K562 (cell line): ENCODE results near the gene EHMT2. TPM values are rescaled to one million over a fixed set of nuclear protein-coding genes. Genes with fewer than 3 reads are reported as not detected.
A peak's percentile ranks its signal among the peaks of the same experiment; 100 is the strongest.

ENCODE experiments used
- BDP1 ChIP-seq: IDR thresholded peaks from 3 replicates; pipeline ENCODE4 v1.6.1; 2011; ENCODE audit not compliant: insufficient read length, insufficient read depth
- CCNT2 ChIP-seq: IDR thresholded peaks from 2 replicates; pipeline ENCODE4 v1.6.1; 2011; ENCODE audit warnings: borderline replicate concordance, low read depth, mild to moderate bottlenecking, moderate library complexity, mixed read lengths, low read length; ENCODE audit not compliant: insufficient read length; ENCODE audit errors: extremely low read depth
- CXXC5 ChIP-seq: fragments of 250-450 bp; sonication (Bioruptor Pico); IDR thresholded peaks from 2 replicates; pipeline ENCODE4 v1.8.0; 2022; ENCODE audit warnings: inconsistent platforms, mild to moderate bottlenecking, moderate library complexity
- ESRRB ChIP-seq: fragments of 250-450 bp; sonication (Bioruptor Pico); IDR thresholded peaks from 2 replicates; pipeline ENCODE4 v1.5.0; 2020; ENCODE audit warnings: mild to moderate bottlenecking, moderate library complexity, borderline replicate concordance
- JUN ChIP-seq, 2 experiments: sonication (generic) in 1 of 2; formaldehyde crosslinking in 1 of 2; IDR thresholded peaks; 2 replicates each; pipeline versions ENCODE4 v1.6.1 to v1.8.0; 2012 to 2022; ENCODE audit warnings: borderline replicate concordance in 2 of 2, mild to moderate bottlenecking in 2 of 2, improper control_type of control experiment in 1 of 2, low read depth in 1 of 2, low read length in 1 of 2, missing genetic modification reagents in 1 of 2
- POLR2AphosphoS2 ChIP-seq: IDR thresholded peaks from 2 replicates; pipeline ENCODE4 v1.6.1; 2012; ENCODE audit warnings: low read length, improper control_type of control experiment
- RHOXF2B ChIP-seq: fragments of 250-450 bp; sonication (Bioruptor Pico); conservative IDR thresholded peaks from 2 replicates; pipeline ENCODE4 v1.5.1; 2021
- STAG1 ChIP-seq: sonication (generic); formaldehyde crosslinking; IDR thresholded peaks from 2 replicates; pipeline ENCODE4 v1.5.0; 2020; ENCODE audit warnings: missing genetic modification reagents, borderline replicate concordance
- STAT6 ChIP-seq: sonication (generic); formaldehyde crosslinking; IDR thresholded peaks from 2 replicates; pipeline ENCODE4 v1.8.1; 2023; ENCODE audit warnings: mild to moderate bottlenecking, missing genetic modification reagents
- TFAP4 ChIP-seq: sonication (generic); formaldehyde crosslinking; IDR thresholded peaks from 2 replicates; pipeline ENCODE4 v1.8.0; 2022; ENCODE audit warnings: missing genetic modification reagents, mild to moderate bottlenecking, moderate library complexity, borderline replicate concordance
- TSC22D4 ChIP-seq: fragments of 450-650 bp; IDR thresholded peaks from 2 replicates; pipeline ENCODE4 v1.6.1; 2016; ENCODE audit warnings: missing genetic modification characterization, missing biosample characterization, control low read depth
- ZBTB17 ChIP-seq: fragments of 450-650 bp; formaldehyde crosslinking; IDR thresholded peaks from 2 replicates; pipeline ENCODE4 v1.4.0; 2020; ENCODE audit warnings: mild to moderate bottlenecking
- ZFX ChIP-seq: sonication (generic); formaldehyde crosslinking; IDR thresholded peaks from 2 replicates; pipeline ENCODE4 v1.8.0; 2022; ENCODE audit warnings: mild to moderate bottlenecking, missing genetic modification reagents, moderate library complexity
- ZNF707 ChIP-seq: fragments of 250-450 bp; sonication (Bioruptor Pico); conservative IDR thresholded peaks from 2 replicates; pipeline ENCODE4 v1.8.0; 2022; ENCODE audit warnings: inconsistent platforms, mild to moderate bottlenecking, moderate library complexity
- polyA plus RNA-seq, 8 experiments: library from polyadenylated mRNA; depleted of rRNA in 4 of 8; stranded (reverse) in 5 of 8; unstranded in 3 of 8; fragments of >200 nt; fragmentation: Nextera tagmentation in 2 of 8; fragmentation: Illumina TruSeq in 1 of 8; extraction: Ambion mirVana in 2 of 8; extraction: Trizol in 1 of 8; gene quantifications; 2 replicates each; pipeline versions ENCODE4 v1.2.1 to v1.2.3, GENCODE V29; 2011 to 2014; ENCODE audit warnings: inconsistent platforms in 1 of 8, missing spikeins in 1 of 8
- total RNA-seq, 7 experiments: library from RNA; depleted of rRNA in 6 of 7; stranded (reverse); fragments of >200 nt in 6 of 7; fragmentation: Illumina TruSeq in 2 of 7; extraction: Trizol in 2 of 7; gene quantifications; 2 replicates each; pipeline versions ENCODE4 v1.2.1 to v1.2.3, GENCODE V29; 2011 to 2021; ENCODE audit warnings: low replicate concordance in 1 of 7

The EHMT2 gene
- total and polyA plus RNA-seq, 9 of the 15 experiments (the other 6 are each of a cell fraction or from before 2014, with no cell fraction given) = 2.1 to 63.8 (median 38.5) TPM

DNA sequence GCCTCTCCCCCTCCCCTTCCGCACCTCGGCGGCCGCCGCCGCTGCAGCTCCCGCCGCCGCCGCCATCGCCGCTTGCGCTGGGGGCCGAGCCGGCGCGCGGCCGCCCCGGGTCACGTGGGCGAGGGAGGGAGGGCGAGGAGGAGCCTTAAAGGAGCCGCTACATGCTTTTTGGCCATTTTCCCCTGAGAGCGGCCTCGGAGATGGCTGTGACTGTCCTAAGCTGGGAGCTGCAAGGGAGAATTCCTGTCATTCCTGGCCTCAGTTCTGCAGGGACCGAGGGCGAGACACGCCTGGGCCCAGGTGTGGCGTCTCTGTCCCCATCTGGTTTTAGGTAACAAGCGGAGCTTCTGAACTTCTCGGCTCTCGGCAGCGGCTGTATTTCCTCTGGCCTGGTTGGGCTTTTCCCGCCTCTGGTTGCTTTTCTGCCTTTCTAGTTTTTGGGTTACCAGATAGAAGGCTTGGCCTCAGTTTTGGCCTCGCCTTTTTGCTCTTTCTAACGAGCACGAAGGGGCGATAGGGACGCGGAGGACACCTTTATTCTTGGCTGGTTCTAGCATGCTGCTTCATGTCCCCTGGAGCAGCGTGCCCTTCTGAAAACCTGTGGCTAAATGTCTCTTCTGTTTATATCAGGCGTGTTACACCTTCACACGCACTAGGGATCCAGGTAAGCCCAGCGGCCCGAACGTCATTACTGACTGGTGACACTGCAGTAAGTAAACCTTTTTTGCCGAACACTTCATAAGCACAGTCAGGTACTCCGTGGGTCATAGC, at the start of gene EHMT2 (continued):
- TF ChIP-seq STAT6 (CRISPR knock-in tag) (peak; percentile 63; the same call in 1 of the 2 replicates), ZBTB17 (CRISPR knock-in tag) (peak; percentile 61; the same call in 1 of the 2 replicates), ESRRB (no peak), TFAP4 (CRISPR knock-in tag) (peak; percentile 50), TSC22D4 (tag) (no peak), CCNT2 (peak; percentile 94), CXXC5 (CRISPR knock-in tag) (peak; percentile 94), RHOXF2B (CRISPR knock-in tag) (peak; percentile 89; the same call in 1 of the 2 replicates), POLR2AphosphoS2 (no peak), STAG1 (CRISPR knock-in tag) (0 out of 2 replicates have a peak, but pooled peaks have one; percentile 15), ZFX (CRISPR knock-in tag) (peak; percentile 62), BDP1 (no peak), ZNF707 (CRISPR knock-in tag) (no peak), JUN (IDR thresholded peaks at IDR 0.05; ENCODE audit: borderline replicate concordance, low read depth, low read length) (peak; percentile 58; the same call in 1 of the 2 replicates), JUN (CRISPR knock-in tag; IDR thresholded peaks at IDR 0.05; ENCODE audit: borderline replicate concordance) (no peak)
